HG02840 (cell line): ENCODE data around the gene TUFT1.
A peak's percentile ranks its signal among the peaks of the same experiment; 100 is the strongest.

Experiments used
- ATAC-seq: cut with Tn5 transposase; IDR thresholded peaks from one replicate; pipeline ENCODE4 v1.9.1; 2021; ENCODE audit warnings: mild to moderate bottlenecking, moderate library complexity, moderate number of reproducible peaks; ENCODE audit not compliant: unreplicated experiment, low FRiP score

TUFT1 gene

GRCh38 chr1:151540021-151540981 is at the start of gene TUFT1:
Gene TUFT1, plus strand, starts transcription at chr1:151540309. Its CDS starts 58 bp downstream, at chr1:151540367.
- peak; percentile 75 for ATAC-seq

GRCh38 chr1:151491641-151492040 is 48.5 kb upstream of the TUFT1 start:
- ATAC-seq, result no peak

- ATAC-seq, result no peak
These were observed 48.0 kb upstream of the TUFT1 start for GRCh38 chr1:151492120-151492519.

- ATAC-seq, result no peak
These were observed 47.1 kb upstream of the TUFT1 start for GRCh38 chr1:151493042-151493441.

GRCh38 chr1:151494741-151495281 is 45.3 kb upstream of the TUFT1 start:
- no peak for ATAC-seq

GRCh38 chr1:151495316-151495715 is 44.8 kb upstream of the TUFT1 start:
- no peak for ATAC-seq

GRCh38 chr1:151499365-151499764 is 40.7 kb upstream of the TUFT1 start:
- ATAC-seq, result no peak

GRCh38 chr1:151499930-151500329 is 40.2 kb upstream of the TUFT1 start:
- ATAC-seq, result no peak

- ATAC-seq, result no peak
These were observed 38.6 kb upstream of the TUFT1 start for GRCh38 chr1:151501474-151501873.

GRCh38 chr1:151502035-151502700 is 37.9 kb upstream of the TUFT1 start:
- no peak for ATAC-seq

- no peak for ATAC-seq
These were observed 37.0 kb upstream of the TUFT1 start for GRCh38 chr1:151502859-151503780.

GRCh38 chr1:151504252-151504651 is 35.9 kb upstream of the TUFT1 start:
- no peak for ATAC-seq

- no peak for ATAC-seq
These were observed 35.4 kb upstream of the TUFT1 start for GRCh38 chr1:151504759-151505158.

- no peak for ATAC-seq
These were observed 31.3 kb upstream of the TUFT1 start for GRCh38 chr1:151508833-151509232.

- no peak for ATAC-seq
These were observed 30.6 kb upstream of the TUFT1 start for GRCh38 chr1:151509350-151510019.

- no peak for ATAC-seq
These were observed 30.1 kb upstream of the TUFT1 start for GRCh38 chr1:151510020-151510405.

GRCh38 chr1:151510614-151510956 is 29.5 kb upstream of the TUFT1 start:
- no peak for ATAC-seq

- peak; percentile 71 for ATAC-seq
These were observed 29.0 kb upstream of the TUFT1 start, which contains the start of gene CGN for GRCh38 chr1:151510957-151511635. Gene CGN, plus strand, starts transcription at chr1:151511387. Its CDS starts 7,133 bp downstream, at chr1:151518520.

- peak; percentile 21 for ATAC-seq
These were observed 28.4 kb upstream of the TUFT1 start for GRCh38 chr1:151511636-151512215.
